H1 (cell line): ENCODE data around the gene GALNT1. TPM values are rescaled to one million over a fixed set of nuclear protein-coding genes. Genes with fewer than 3 reads are reported as not detected.

Experiments used
- CTCF ChIA-PET: fragments of 300-600 bp; sonication (Branson Sonifier 250); formaldehyde crosslinking; loops from one replicate; lab custom pipeline; 2021; ENCODE audit not compliant: partially characterized antibody; lab: Charles Lee
- POLR2A ChIA-PET: fragments of 300-600 bp; sonication (Branson Sonifier 250); formaldehyde crosslinking; loops from one replicate; lab custom pipeline; 2021; ENCODE audit warnings: inconsistent platforms; ENCODE audit not compliant: partially characterized antibody; lab: Charles Lee
- DNase-seq, 2 experiments: peaks; one replicate each; pipeline versions ENCODE4 v3.0.0 to v3.0.0-alpha.2; 2010 to 2022; ENCODE audit warnings: low spot score in 2 of 2, low read depth in 1 of 2, mixed read lengths in 1 of 2
- FAIRE-seq: peaks from 2 replicates; lab custom pipeline; 2011; peaks lifted over from hg19 to GRCh38; lab: Jason Lieb, UNC
- H2AFZ ChIP-seq: 2 replicates; pipeline ENCODE4 v1.8.1; 2012; ENCODE audit warnings: low read length, inconsistent platforms
- H2AK5ac ChIP-seq: 2 replicates; pipeline ENCODE4 v1.6.1; 2013; ENCODE audit warnings: low read depth, low read length
- H2BK120ac ChIP-seq: replicated peaks from 2 replicates; pipeline ENCODE3; 2013; ENCODE audit warnings: low read depth, low read length, inconsistent platforms
- H2BK12ac ChIP-seq: 2 replicates; pipeline ENCODE4 v1.6.1; 2013; ENCODE audit warnings: low read depth, low read length
- H2BK15ac ChIP-seq: 2 replicates; pipeline ENCODE4 v1.6.1; 2013; ENCODE audit warnings: low read length
- H2BK20ac ChIP-seq: 2 replicates; pipeline ENCODE4 v1.6.1; 2013; ENCODE audit warnings: low read length
- H2BK5ac ChIP-seq: 2 replicates; pipeline ENCODE4 v1.6.1; 2013; ENCODE audit warnings: low read depth, low read length
- H3K14ac ChIP-seq: 2 replicates; pipeline ENCODE4 v1.6.1; 2013; ENCODE audit warnings: inconsistent platforms; ENCODE audit not compliant: insufficient read length
- H3K18ac ChIP-seq: 2 replicates; pipeline ENCODE4 v1.6.1; 2013; ENCODE audit warnings: low read length; ENCODE audit errors: extremely low read depth
- H3K23ac ChIP-seq: 2 replicates; pipeline ENCODE4 v1.6.1; 2013; ENCODE audit warnings: inconsistent platforms; ENCODE audit not compliant: insufficient read length
- H3K23me2 ChIP-seq: 2 replicates; pipeline ENCODE4 v1.6.1; 2013; ENCODE audit warnings: low read depth, low read length
- H3K27ac ChIP-seq: 2 replicates; pipeline ENCODE4 v1.6.1; 2011; ENCODE audit warnings: low read depth, low read length, inconsistent platforms
- H3K27me3 ChIP-seq, 4 experiments: replicated peaks in 1 of 4; 1 replicate in 1 of 4; 2 replicates in 3 of 4; pipeline versions ENCODE4 v1.6.1 to v1.8.1; 2011 to 2013; ENCODE audit warnings: low read length in 3 of 4, mild to moderate bottlenecking in 3 of 4, inconsistent platforms in 2 of 4, mixed read lengths in 2 of 4, moderate library complexity in 1 of 4; ENCODE audit not compliant: control insufficient read depth in 3 of 4, insufficient read depth in 3 of 4; ENCODE audit errors: extremely low read depth in 1 of 4
- H3K36me3 ChIP-seq, 4 experiments: 2 replicates each; pipeline versions ENCODE4 v1.6.1 to v1.8.1; 2011 to 2013; ENCODE audit warnings: mild to moderate bottlenecking in 4 of 4, low read length in 3 of 4, moderate library complexity in 2 of 4, control low read depth in 1 of 4, inconsistent platforms in 1 of 4; ENCODE audit not compliant: insufficient read depth in 4 of 4, control insufficient read depth in 2 of 4
- H3K4ac ChIP-seq: replicated peaks from 2 replicates; pipeline ENCODE3; 2013; ENCODE audit warnings: low read length, low read depth, mixed read lengths, inconsistent platforms; ENCODE audit not compliant: insufficient read length
- H3K4me1 ChIP-seq, 4 experiments: replicated peaks in 1 of 4; 1 replicate in 1 of 4; 2 replicates in 3 of 4; pipeline versions ENCODE4 v1.6.1 to v1.8.1; 2011 to 2013; ENCODE audit warnings: low read length in 3 of 4, inconsistent platforms in 2 of 4, mixed read lengths in 1 of 4; ENCODE audit not compliant: insufficient read depth in 4 of 4, control insufficient read depth in 3 of 4
- H3K4me2 ChIP-seq, 2 experiments: 2 replicates each; pipeline versions ENCODE4 v1.6.1 to v1.8.1; 2011 to 2013; ENCODE audit warnings: low read depth in 2 of 2, low read length in 2 of 2, control low read depth in 1 of 2, inconsistent platforms in 1 of 2, mild to moderate bottlenecking in 1 of 2; ENCODE audit not compliant: insufficient read depth in 1 of 2
- H3K4me3 ChIP-seq, 4 experiments: fragments of 200-600, 300-600 bp in 1 of 4; sonication (generic), shearing (Covaris generic), sonication (Bioruptor Twin) in 1 of 4; 2 replicates each; pipeline versions ENCODE4 v1.5.1 to v1.8.1; 2011 to 2016; ENCODE audit warnings: low read length in 4 of 4, low read depth in 3 of 4, control low read depth in 2 of 4, inconsistent platforms in 2 of 4, mild to moderate bottlenecking in 2 of 4, mixed read lengths in 1 of 4, moderate library complexity in 1 of 4; ENCODE audit not compliant: insufficient read depth in 2 of 4; ENCODE audit errors: extremely low read depth in 1 of 4
- H3K56ac ChIP-seq: replicated peaks from 2 replicates; pipeline ENCODE3; 2013; ENCODE audit warnings: low read depth, mild to moderate bottlenecking, mixed read lengths, low read length, inconsistent platforms; ENCODE audit not compliant: insufficient read length
- H3K79me1 ChIP-seq: 2 replicates; pipeline ENCODE4 v1.6.1; 2013; ENCODE audit warnings: low read depth, low read length, control low read depth
- H3K79me2 ChIP-seq, 2 experiments: 2 replicates each; pipeline versions ENCODE4 v1.6.1 to v1.8.1; 2012 to 2013; ENCODE audit warnings: low read length in 2 of 2, mild to moderate bottlenecking in 2 of 2, inconsistent platforms in 1 of 2; ENCODE audit not compliant: insufficient read depth in 2 of 2, control insufficient read depth in 1 of 2
- H3K9ac ChIP-seq, 4 experiments: replicated peaks in 1 of 4; 1 replicate in 1 of 4; 2 replicates in 3 of 4; pipeline versions ENCODE4 v1.6.1 to v1.8.1; 2011 to 2013; ENCODE audit warnings: low read depth in 3 of 4, low read length in 3 of 4, control low read depth in 2 of 4, mild to moderate bottlenecking in 2 of 4, moderate library complexity in 2 of 4, inconsistent platforms in 1 of 4; ENCODE audit errors: extremely low read depth in 1 of 4
- H3K9me3 ChIP-seq, 2 experiments: 2 replicates each; pipeline versions ENCODE4 v1.6.1 to v1.8.1; 2012 to 2013; ENCODE audit warnings: mild to moderate bottlenecking in 2 of 2, moderate library complexity in 2 of 2, control low read depth in 1 of 2, inconsistent platforms in 1 of 2, low read depth in 1 of 2, low read length in 1 of 2, mixed read lengths in 1 of 2; ENCODE audit not compliant: insufficient read depth in 2 of 2
- H4K20me1 ChIP-seq, 2 experiments: replicated peaks in 1 of 2; 2 replicates each; pipeline versions ENCODE3 to v1.8.1; 2011 to 2013; ENCODE audit warnings: inconsistent platforms in 2 of 2, low read length in 2 of 2, mild to moderate bottlenecking in 1 of 2; ENCODE audit not compliant: insufficient read depth in 2 of 2, control insufficient read depth in 1 of 2
- H4K5ac ChIP-seq: 2 replicates; pipeline ENCODE4 v1.6.1; 2013; ENCODE audit warnings: low read length, low read depth, mixed read lengths, inconsistent platforms; ENCODE audit not compliant: insufficient read length
- H4K8ac ChIP-seq: 2 replicates; pipeline ENCODE4 v1.8.0; 2013; ENCODE audit warnings: mild to moderate bottlenecking, moderate library complexity, low read length, inconsistent platforms; ENCODE audit not compliant: insufficient read depth; ENCODE audit errors: extremely low read depth
- H4K91ac ChIP-seq: replicated peaks from 2 replicates; pipeline ENCODE3; 2013; ENCODE audit warnings: low read length, mixed read lengths, inconsistent platforms; ENCODE audit not compliant: insufficient read length
- WGBS, 2 experiments: shearing (Covaris generic) in 1 of 2; methylation state at CpG; one replicate each; pipeline versions ENCODE4 v1.1.6 to v1.1.7; 2013 to 2015; ENCODE audit warnings: low lambda C conversion rate in 2 of 2, mixed read lengths in 2 of 2, inconsistent platforms in 1 of 2, low coverage in 1 of 2, missing lambda C conversion rate in 1 of 2; ENCODE audit not compliant: insufficient replicate concordance in 2 of 2, insufficient coverage in 1 of 2, insufficient read length in 1 of 2; ENCODE audit errors: extremely low coverage in 1 of 2, missing lambda C conversion rate in 1 of 2; 5-methylcytosine and 5-hydroxymethylcytosine counted together
- polyA plus RNA-seq, 7 experiments: library from polyadenylated mRNA; depleted of rRNA in 3 of 7; stranded (reverse) in 5 of 7; unstranded in 2 of 7; fragments of >200 nt in 5 of 7; fragments of 200-250 nt in 2 of 7; gene quantifications; 1 replicate in 5 of 7; 2 replicates in 1 of 7; 4 replicates in 1 of 7; pipeline versions ENCODE4 v1.2.1 to v1.2.3, GENCODE V29; 2011 to 2013; ENCODE audit warnings: missing spikeins in 2 of 7, mixed read lengths in 2 of 7
- total RNA-seq: library from RNA; stranded (reverse); fragmentation: NEBNext Ultra II Directional; extraction: Animal tissue kit (Norgen Biotek cat#: 25700); gene quantifications from 2 replicates; pipeline ENCODE4 v1.2.1, GENCODE V29; 2021

The GALNT1 gene
- total and polyA plus RNA-seq, 2 of the 8 experiments (the other 6 are each of a cell fraction or from before 2014, with no cell fraction given), result 22.4 to 101 TPM

GRCh38 chr18:35707247-35707646 is 125.7 kb downstream of the GALNT1 start:
- Histone ChIP-seq H4K91ac (no peak overlapping the region), H3K79me2 (no peaks in the 10 kb centered on the region), H3K23ac (no peak overlapping the region), H2BK120ac (no peak overlapping the region), H2BK5ac (no peak overlapping the region), H3K4me3 (no peak overlapping the region), H2AFZ (no peak overlapping the region), H3K4ac (no peak overlapping the region), H2AK5ac (no peak overlapping the region), H3K27ac (no peak overlapping the region), H3K4me2 (no peak overlapping the region), H3K56ac (no peak overlapping the region), H3K18ac (no peak overlapping the region), H2BK20ac (no peak overlapping the region), H3K27me3 (no peaks in the 10 kb centered on the region), H3K23me2 (no peaks in the 10 kb centered on the region), H2BK15ac (no peak overlapping the region), H3K4me1 (peaks cover 0 to 2% (median 0%) of the 10 kb centered on the region in 4 experiments; a peak in 1 of 7 replicates), H3K9me3 (no peaks in the 10 kb centered on the region), H2BK12ac (no peak overlapping the region), H3K36me3 (peaks cover 0 to 12% (median 0%) of the 10 kb centered on the region in 4 experiments; a peak in 1 of 8 replicates), H4K8ac (no peak overlapping the region), H3K9ac (no peak overlapping the region), H3K14ac (no peak overlapping the region), H4K20me1 (no peaks in the 10 kb centered on the region), H3K79me1 (no peaks in the 10 kb centered on the region), H4K5ac (no peak overlapping the region)
- no peak for DNase-seq
- POLR2A ChIA-PET, result no interaction called here
- FAIRE-seq, result no peak
- CTCF ChIA-PET, result interaction anchor here (0.8 kb wide), 1 partner anchor 20 kb away, joined by 3 read pairs; no protein-coding TSS in a partner anchor
- WGBS, 2 experiments, result 84% methylated on average over 2 of the region's 2 CpGs; no CpG with 5 or more reads in 1 of the 2 experiments
